SK-N-SH (cell line): ENCODE results near the gene CTDP1. TPM values are rescaled to one million over a fixed set of nuclear protein-coding genes. Genes with fewer than 3 reads are reported as not detected.

ENCODE experiments used
- CTCF ChIA-PET: fragments of 300-600, 350-600 bp; formaldehyde crosslinking; extraction: SDS; loops from one replicate; lab custom pipeline; 2021; lab: Yijun Ruan, JAX
- POLR2A ChIA-PET: fragments of 350-600 bp; sonication (Branson Sonifier 250); formaldehyde crosslinking; extraction: SDS; loops from one replicate; lab custom pipeline; 2020; ENCODE audit warnings: antibody characterized with exemption, inconsistent platforms; lab: Yijun Ruan, JAX
- DNase-seq: peaks from one replicate; pipeline ENCODE4 v3.0.0; 2012
- H2AFZ ChIP-seq: fragments of 200-600 bp; sonication (generic); 2 replicates; pipeline ENCODE4 v1.8.1; 2016; ENCODE audit warnings: antibody characterized with exemption, mild to moderate bottlenecking, low read depth
- H3F3A ChIP-seq: fragments of 200-600 bp; sonication (generic); replicated peaks from 2 replicates; pipeline ENCODE3; 2016; ENCODE audit warnings: antibody characterized with exemption, mild to moderate bottlenecking; ENCODE audit not compliant: insufficient read depth
- H3K27ac ChIP-seq, 2 experiments: fragments of 200-500 bp in 1 of 2; fragments of 200-600 bp in 1 of 2; sonication (Bioruptor generic) in 1 of 2; sonication (generic), shearing (Covaris generic) in 1 of 2; 2 replicates each; pipeline versions ENCODE4 v1.5.1 to v1.6.1; 2014 to 2016; ENCODE audit warnings: low read depth in 2 of 2, inconsistent platforms in 1 of 2, low read length in 1 of 2, mild to moderate bottlenecking in 1 of 2, mixed read lengths in 1 of 2
- H3K27me3 ChIP-seq: fragments of 200-600 bp; sonication (generic), shearing (Covaris generic); 2 replicates; pipeline ENCODE4 v1.6.1; 2016; ENCODE audit warnings: mixed run types; ENCODE audit not compliant: insufficient read depth
- H3K36me3 ChIP-seq, 2 experiments: fragments of 200-500 bp in 1 of 2; fragments of 200-600 bp in 1 of 2; sonication (Bioruptor generic) in 1 of 2; sonication (generic) in 1 of 2; replicated peaks in 1 of 2; 2 replicates each; pipeline versions ENCODE3 to v1.5.1; 2014 to 2016; ENCODE audit warnings: low read length in 1 of 2, mild to moderate bottlenecking in 1 of 2; ENCODE audit not compliant: insufficient read depth in 2 of 2, control insufficient read depth in 1 of 2
- H3K4me1 ChIP-seq, 2 experiments: fragments of 200-500 bp in 1 of 2; fragments of 200-600 bp in 1 of 2; sonication (Bioruptor generic) in 1 of 2; sonication (generic), shearing (Covaris generic) in 1 of 2; 2 replicates each; pipeline versions ENCODE4 v1.5.1 to v1.6.1; 2014 to 2016; ENCODE audit warnings: low read depth in 1 of 2, low read length in 1 of 2, mixed run types in 1 of 2; ENCODE audit not compliant: insufficient read depth in 2 of 2, control insufficient read depth in 1 of 2
- H3K4me2 ChIP-seq: fragments of 200-600 bp; sonication (generic), shearing (Covaris generic); 2 replicates; pipeline ENCODE4 v1.6.1; 2017; ENCODE audit warnings: mixed run types
- H3K4me3 ChIP-seq, 2 experiments: fragments of 200-500 bp in 1 of 2; fragments of 200-600 bp in 1 of 2; sonication (Bioruptor generic) in 1 of 2; sonication (generic), shearing (Covaris generic) in 1 of 2; 2 replicates each; pipeline versions ENCODE4 v1.5.1 to v1.8.1; 2014 to 2016; ENCODE audit warnings: low read depth in 2 of 2, inconsistent platforms in 1 of 2, low read length in 1 of 2, mild to moderate bottlenecking in 1 of 2, mixed read lengths in 1 of 2, moderate library complexity in 1 of 2
- H3K79me2 ChIP-seq: fragments of 200-600 bp; sonication (generic); 2 replicates; pipeline ENCODE4 v1.8.1; 2017; ENCODE audit warnings: mild to moderate bottlenecking; ENCODE audit not compliant: insufficient read depth
- H3K9ac ChIP-seq: fragments of 200-600 bp; sonication (generic); 2 replicates; pipeline ENCODE4 v1.6.1; 2017; ENCODE audit warnings: mixed run types
- H3K9me2 ChIP-seq: fragments of 200-600 bp; sonication (generic); 2 replicates; pipeline ENCODE4 v1.6.1; 2017; ENCODE audit warnings: mixed run types
- H3K9me3 ChIP-seq: fragments of 200-600 bp; sonication (generic); 2 replicates; pipeline ENCODE4 v1.6.1; 2017; ENCODE audit warnings: mixed run types, mild to moderate bottlenecking, moderate library complexity
- H4K20me1 ChIP-seq: fragments of 200-600 bp; sonication (generic); 2 replicates; pipeline ENCODE4 v1.6.1; 2017; ENCODE audit warnings: mild to moderate bottlenecking, mixed run types; ENCODE audit not compliant: insufficient read depth
- CTCF ChIP-seq: fragments of 200-600 bp; sonication (generic); IDR thresholded peaks from 2 replicates; pipeline ENCODE4 v1.6.1; 2017; ENCODE audit warnings: antibody characterized with exemption, mild to moderate bottlenecking, moderate library complexity
- ELF1 ChIP-seq: IDR thresholded peaks from 2 replicates; pipeline ENCODE4 v1.4.0; 2012
- EZH2phosphoT487 ChIP-seq: fragments of 200-600 bp; sonication (generic); IDR thresholded peaks from 2 replicates; pipeline ENCODE4 v1.6.1; 2017; ENCODE audit warnings: low read depth, mixed run types, mild to moderate bottlenecking, antibody characterized with exemption, moderate library complexity, borderline replicate concordance
- FOXJ3 ChIP-seq: sonication (generic); formaldehyde crosslinking; IDR thresholded peaks from 2 replicates; pipeline ENCODE4 v1.5.1; 2020; ENCODE audit warnings: mild to moderate bottlenecking, missing genetic modification reagents
- FOXM1 ChIP-seq: IDR thresholded peaks from 2 replicates; pipeline ENCODE4 v1.4.0; 2012; ENCODE audit warnings: low read depth, mild to moderate bottlenecking
- GABPA ChIP-seq: IDR thresholded peaks from 2 replicates; pipeline ENCODE4 v1.4.0; 2012; ENCODE audit warnings: low read depth, mild to moderate bottlenecking
- GATA2 ChIP-seq: sonication (generic); formaldehyde crosslinking; IDR thresholded peaks from 2 replicates; pipeline ENCODE4 v1.5.0; 2020; ENCODE audit warnings: mild to moderate bottlenecking, missing genetic modification reagents
- JUND ChIP-seq: IDR thresholded peaks from 2 replicates; pipeline ENCODE4 v1.4.0; 2012
- MXI1 ChIP-seq: IDR thresholded peaks from 2 replicates; pipeline ENCODE4 v1.6.1; 2012; ENCODE audit warnings: mild to moderate bottlenecking, low read depth, low read length, improper control_type of control experiment
- NFIC ChIP-seq: IDR thresholded peaks from 2 replicates; pipeline ENCODE4 v1.4.0; 2012; ENCODE audit warnings: borderline replicate concordance
- NRF1 ChIP-seq: IDR thresholded peaks from 2 replicates; pipeline ENCODE4 v1.6.1; 2012; ENCODE audit warnings: low read depth, mild to moderate bottlenecking, low read length
- PBX3 ChIP-seq: IDR thresholded peaks from 2 replicates; pipeline ENCODE4; 2012
- REST ChIP-seq: IDR thresholded peaks from 2 replicates; pipeline ENCODE4 v1.6.1; 2012; ENCODE audit warnings: mild to moderate bottlenecking, low read depth, low read length, moderate library complexity
- RFX5 ChIP-seq: IDR thresholded peaks from 2 replicates; pipeline ENCODE4 v1.6.1; 2012; ENCODE audit warnings: mild to moderate bottlenecking, improper control_type of control experiment, low read length
- RXRA ChIP-seq: IDR thresholded peaks from 2 replicates; pipeline ENCODE4 v1.4.0; 2012; ENCODE audit warnings: low read depth, mild to moderate bottlenecking, borderline replicate concordance
- SIN3A ChIP-seq: IDR thresholded peaks from 2 replicates; pipeline ENCODE4 v1.6.1; 2012; ENCODE audit warnings: low read depth, mild to moderate bottlenecking, low read length, moderate library complexity, borderline replicate concordance
- TAF1 ChIP-seq: IDR thresholded peaks from 2 replicates; pipeline ENCODE4 v1.6.1; 2012; ENCODE audit warnings: low read depth, mild to moderate bottlenecking, low read length, moderate library complexity, borderline replicate concordance
- TCF12 ChIP-seq: IDR thresholded peaks from 2 replicates; pipeline ENCODE4 v1.4.0; 2012
- YY1 ChIP-seq: IDR thresholded peaks from 2 replicates; pipeline ENCODE4 v1.4.0; 2012; ENCODE audit warnings: low read depth, mild to moderate bottlenecking
- ZBTB33 ChIP-seq: IDR thresholded peaks from 2 replicates; pipeline ENCODE4 v1.4.0; 2012; ENCODE audit warnings: low read depth, borderline replicate concordance
- WGBS: methylation state at CpG from one replicate; pipeline ENCODE4 v1.1.6; 2017; ENCODE audit warnings: low lambda C conversion rate; 5-methylcytosine and 5-hydroxymethylcytosine counted together
- polyA plus RNA-seq, 3 experiments: library from polyadenylated mRNA; depleted of rRNA; stranded (reverse); fragments of >200 nt; gene quantifications; 2 replicates each; pipeline ENCODE4 v1.2.3, GENCODE V29; 2012

Gene CTDP1
- polyA plus RNA-seq, 1 of the 3 experiments (the other 2 are of a cell fraction), result 15.6 TPM

GRCh38 chr18:79785831-79786230 lies 106.2 kb downstream of the CTDP1 start:
- TF ChIP-seq REST, result no peak
- no peak for TF ChIP-seq FOXJ3 (CRISPR knock-in tag)
- TF ChIP-seq SIN3A, result no peak
- no peak for TF ChIP-seq NFIC
- TF ChIP-seq NRF1, result no peak
- no peak for TF ChIP-seq ZBTB33
- no peak for TF ChIP-seq YY1
- TF ChIP-seq ELF1, result no peak
- TF ChIP-seq GATA2, result no peak
- no peak for TF ChIP-seq TCF12
- no peak for TF ChIP-seq GABPA
- TF ChIP-seq RFX5, result no peak
- TF ChIP-seq FOXM1, result no peak
- TF ChIP-seq EZH2phosphoT487, result no peak
- no peak for TF ChIP-seq MXI1
- TF ChIP-seq RXRA, result no peak
- no peak for TF ChIP-seq CTCF
- TF ChIP-seq PBX3, result no peak
- TF ChIP-seq TAF1, result no peak
- no peak for TF ChIP-seq JUND
- no peak overlapping the region for H3K9ac ChIP-seq
- CTCF ChIA-PET, result no interaction called here

More at GRCh38 chr18:79785831-79786230, 106.2 kb downstream of the CTDP1 start:
- H3K4me2 ChIP-seq, result no peak overlapping the region
- H3K4me1 ChIP-seq, result no peaks in the 10 kb centered on the region
- peaks cover 93% of the 10 kb centered on the region for H3K27me3 ChIP-seq
- 0% methylated on average over 1 of the region's 12 CpGs for WGBS
- POLR2A ChIA-PET, result no interaction called here
- H3K36me3 ChIP-seq, result no peaks in the 10 kb centered on the region
- no peaks in the 10 kb centered on the region for H4K20me1 ChIP-seq
- DNase-seq, result no peak
- H3K9me3 ChIP-seq, result no peaks in the 10 kb centered on the region
- no peaks in the 10 kb centered on the region for H3K9me2 ChIP-seq
- H3F3A ChIP-seq, result no peaks in the 10 kb centered on the region
- H2AFZ ChIP-seq, result no peak overlapping the region
- H3K4me3 ChIP-seq, result no peak overlapping the region
- H3K27ac ChIP-seq, result no peak overlapping the region
- no peaks in the 10 kb centered on the region for H3K79me2 ChIP-seq
